Amniotic epithelial cell (primary cell): Measurements from ENCODE around the gene DOCK10.
"Not testable (repeated sequence)": the region's sequence is repeated elsewhere in the genome, so short reads cannot be mapped to it uniquely, and the experiment has no call there.

ENCODE experiments used
- DNase-seq: peaks from one replicate; pipeline ENCODE4 v3.0.0-alpha.2; 2010; ENCODE audit warnings: low read depth

The DOCK10 gene

GRCh38 chr2:224946895-224947294 is 95.4 kb downstream of the DOCK10 start:
- peak; percentile 14 for DNase-seq

- DNase-seq: peak; percentile 8
These were observed 97.3 kb downstream of the DOCK10 start for GRCh38 chr2:224944707-224945547.

GRCh38 chr2:224943601-224944041 is 98.6 kb downstream of the DOCK10 start:
- DNase-seq: not testable (repeated sequence)

GRCh38 chr2:224941960-224942359 is 100.3 kb downstream of the DOCK10 start:
- DNase-seq: no peak

- DNase-seq: no peak
These were observed 101.7 kb downstream of the DOCK10 start for GRCh38 chr2:224940618-224941017.

GRCh38 chr2:224938651-224939182 is 103.6 kb downstream of the DOCK10 start:
- peak; percentile 26 for DNase-seq

GRCh38 chr2:224937887-224938286 is 104.4 kb downstream of the DOCK10 start:
- no peak for DNase-seq

- DNase-seq: no peak
These were observed 107.6 kb downstream of the DOCK10 start for GRCh38 chr2:224934526-224935188.

GRCh38 chr2:224933431-224933830 is 108.8 kb downstream of the DOCK10 start:
- no peak for DNase-seq

GRCh38 chr2:224932522-224932921 is 109.7 kb downstream of the DOCK10 start:
- no peak for DNase-seq

GRCh38 chr2:224931956-224932355 is 110.3 kb downstream of the DOCK10 start:
- DNase-seq: no peak

- DNase-seq: no peak
These were observed 111.3 kb downstream of the DOCK10 start for GRCh38 chr2:224930990-224931389.

GRCh38 chr2:224930124-224930523 is 112.1 kb downstream of the DOCK10 start:
- DNase-seq: no peak

GRCh38 chr2:224929512-224929911 is 112.8 kb downstream of the DOCK10 start:
- DNase-seq: no peak

GRCh38 chr2:224927646-224928173 is 114.6 kb downstream of the DOCK10 start:
- no peak for DNase-seq

GRCh38 chr2:224927011-224927410 is 115.3 kb downstream of the DOCK10 start:
- DNase-seq: no peak

GRCh38 chr2:224925810-224926100 is 116.5 kb downstream of the DOCK10 start:
- DNase-seq: peak; percentile 21

GRCh38 chr2:224925061-224925809 is 117.0 kb downstream of the DOCK10 start:
- DNase-seq: no peak

GRCh38 chr2:224924631-224925030 is 117.6 kb downstream of the DOCK10 start:
- DNase-seq: no peak

GRCh38 chr2:224922142-224922727 is 120.0 kb downstream of the DOCK10 start:
- peak; percentile 40 for DNase-seq

GRCh38 chr2:224919472-224920110 is 122.7 kb downstream of the DOCK10 start:
- DNase-seq: no peak
